Skin epidermis (tissue), 12 donors: ENCODE results near the gene ZNF554.
"Not testable (repeated sequence)": the region's sequence is repeated elsewhere in the genome, so short reads cannot be mapped to it uniquely, and the experiment has no call there.

Experiments
- H3K27ac ChIP-seq, 21 experiments: fragments of 200-600 bp; sonication (generic) in 11 of 21; one replicate each; pipeline ENCODE4 v1.5.0; 2020; ENCODE audit warnings: mild to moderate bottlenecking in 3 of 21, inconsistent platforms in 2 of 21, moderate library complexity in 2 of 21
- H3K4me3 ChIP-seq, 7 experiments: fragments of 200-600 bp; sonication (generic) in 2 of 7; one replicate each; pipeline ENCODE4 v1.5.0; 2020; ENCODE audit warnings: inconsistent platforms in 2 of 7, mild to moderate bottlenecking in 2 of 7, moderate library complexity in 1 of 7

Gene ZNF554

GRCh38 chr19:2805991-2806649 lies 13.5 kb upstream of the ZNF554 start:
- Histone ChIP-seq H3K4me3 (no peak overlapping the region), H3K27ac (no peak overlapping the region)

GRCh38 chr19:2806736-2807378 lies 12.8 kb upstream of the ZNF554 start:
- Histone ChIP-seq H3K27ac (no peak overlapping the region), H3K4me3 (no peak overlapping the region)

GRCh38 chr19:2807379-2808128 lies 12.1 kb upstream of the ZNF554 start:
- no peak overlapping the region for H3K27ac ChIP-seq
- no peak overlapping the region for H3K4me3 ChIP-seq

- no peak overlapping the region for H3K27ac ChIP-seq
- no peak overlapping the region for H3K4me3 ChIP-seq
These were observed 11.3 kb upstream of the ZNF554 start for GRCh38 chr19:2808129-2808941.

GRCh38 chr19:2809387-2810140 lies 10.1 kb upstream of the ZNF554 start:
- Histone ChIP-seq H3K27ac (no peak overlapping the region), H3K4me3 (no peak overlapping the region)

- H3K27ac ChIP-seq: no peak overlapping the region
- H3K4me3 ChIP-seq: no peak overlapping the region
These were observed 9.3 kb upstream of the ZNF554 start for GRCh38 chr19:2810141-2811091.

- no peak overlapping the region for H3K27ac ChIP-seq
- no peak overlapping the region for H3K4me3 ChIP-seq
These were observed 8.4 kb upstream of the ZNF554 start for GRCh38 chr19:2811221-2811722.

GRCh38 chr19:2811735-2812413 lies 7.8 kb upstream of the ZNF554 start:
- no peak overlapping the region for H3K4me3 ChIP-seq
- no peak overlapping the region for H3K27ac ChIP-seq

- no peak overlapping the region for H3K27ac ChIP-seq
- H3K4me3 ChIP-seq: no peak overlapping the region
These were observed 7.0 kb upstream of the ZNF554 start for GRCh38 chr19:2812414-2813234.

GRCh38 chr19:2813235-2814160 lies 6.2 kb upstream of the ZNF554 start:
- no peak overlapping the region for H3K27ac ChIP-seq

GRCh38 chr19:2814426-2814825 lies 5.2 kb upstream of the ZNF554 start:
- Histone ChIP-seq H3K27ac (no peak overlapping the region), H3K4me3 (no peak overlapping the region)

More at GRCh38 chr19:2813235-2814160, 6.2 kb upstream of the ZNF554 start:
- no peak overlapping the region for H3K4me3 ChIP-seq

GRCh38 chr19:2815191-2815614 lies 4.5 kb upstream of the ZNF554 start:
- no peak overlapping the region for H3K4me3 ChIP-seq

GRCh38 chr19:2815923-2816322 lies 3.7 kb upstream of the ZNF554 start:
- Histone ChIP-seq H3K27ac (no peak overlapping the region), H3K4me3 (no peak overlapping the region)

More at GRCh38 chr19:2815191-2815614, 4.5 kb upstream of the ZNF554 start:
- no peak overlapping the region for H3K27ac ChIP-seq

GRCh38 chr19:2816641-2817040 lies 3.0 kb upstream of the ZNF554 start:
- Histone ChIP-seq H3K27ac (no peak overlapping the region), H3K4me3 (no peak overlapping the region)

- not testable (repeated sequence) for H3K27ac ChIP-seq, H3K4me3 ChIP-seq
These were observed 2.3 kb upstream of the ZNF554 start for GRCh38 chr19:2817237-2817829.
